AG04449 (cell line): ENCODE measurements around the gene ZNF574.

Experiments used
- CTCF ChIA-PET: fragments of 350-600 bp; formaldehyde crosslinking; extraction: SDS; loops from one replicate; lab custom pipeline; 2021; ENCODE audit warnings: antibody characterized with exemption; lab: Yijun Ruan, JAX
- POLR2A ChIA-PET: fragments of 400-600, 350-600 bp; formaldehyde crosslinking; extraction: SDS; loops from one replicate; lab custom pipeline; 2020; ENCODE audit warnings: antibody characterized with exemption, inconsistent platforms; lab: Yijun Ruan, JAX
- DNase-seq: peaks from one replicate; pipeline ENCODE4 v3.0.0-alpha.2; 2010; ENCODE audit warnings: low read depth, low spot score
- H3K4me3 ChIP-seq: 2 replicates; pipeline ENCODE4 v1.5.1; 2011; ENCODE audit warnings: low read depth, mild to moderate bottlenecking, control low read depth, low read length
- CTCF ChIP-seq: IDR thresholded peaks from one replicate; pipeline ENCODE4 v1.5.1; 2011; ENCODE audit warnings: mild to moderate bottlenecking, moderate library complexity, low read length, control low read depth, inconsistent platforms; ENCODE audit not compliant: insufficient read depth; ENCODE audit errors: missing control alignments

The ZNF574 gene

GRCh38 chr19:42088471-42089190 lies 12.7 kb downstream of the ZNF574 start:
- H3K4me3 ChIP-seq = peak overlapping the region; percentile 27
- TF ChIP-seq CTCF = no peak
- ChIA-PET POLR2A (interaction anchor here (1.0 kb wide), 1 partner anchor 138 kb away, joined by 5 read pairs; no protein-coding TSS in a partner anchor), CTCF (interaction anchor here (1.0 kb wide), 2 partner anchors 13 to 96 kb away, joined by 3 to 5 read pairs; no protein-coding TSS in a partner anchor)
- peak; percentile 28 for DNase-seq

- DNase-seq = no peak
- CTCF ChIA-PET = interaction anchor here (1.0 kb wide), 2 partner anchors 13 to 95 kb away, joined by 3 to 5 read pairs; no protein-coding TSS in a partner anchor
- POLR2A ChIA-PET = interaction anchor here (1.0 kb wide), 1 partner anchor 137 kb away, joined by 5 read pairs; no protein-coding TSS in a partner anchor
Observed at GRCh38 chr19:42089191-42089750, 13.3 kb downstream of the ZNF574 start.

GRCh38 chr19:42089772-42090171 lies 13.8 kb downstream of the ZNF574 start:
- ChIA-PET POLR2A (interaction anchor here (1.1 kb wide), 1 partner anchor 152 kb away, joined by 3 read pairs; no protein-coding TSS in a partner anchor), CTCF (interaction anchor here (1.0 to 1.4 kb wide), 4 partner anchors 8 to 95 kb away, joined by 3 to 9 read pairs (median 5); no protein-coding TSS in a partner anchor)
- DNase-seq = no peak
- TF ChIP-seq CTCF = no peak
- no peak overlapping the region for H3K4me3 ChIP-seq

More at GRCh38 chr19:42089191-42089750, 13.3 kb downstream of the ZNF574 start:
- TF ChIP-seq CTCF = no peak
- H3K4me3 ChIP-seq = no peak overlapping the region

GRCh38 chr19:42090672-42091071 lies 14.7 kb downstream of the ZNF574 start:
- POLR2A ChIA-PET = interaction anchor here (1.1 kb wide), 1 partner anchor 151 kb away, joined by 3 read pairs; no protein-coding TSS in a partner anchor
- CTCF ChIA-PET = interaction anchor here (0.9 to 1.4 kb wide), 4 partner anchors 8 to 22 kb away, joined by 3 to 9 read pairs (median 6); no protein-coding TSS in a partner anchor
- no peak for DNase-seq
- no peak for TF ChIP-seq CTCF
- no peak overlapping the region for H3K4me3 ChIP-seq

- ChIA-PET CTCF (interaction anchor here (1.4 kb wide), 1 partner anchor 18 kb away, joined by 12 read pairs; no protein-coding TSS in a partner anchor), POLR2A (interaction anchor here (0.5 kb wide), 1 partner anchor 9 kb away, joined by 3 read pairs; no protein-coding TSS in a partner anchor)
- no peak for TF ChIP-seq CTCF
- no peak for DNase-seq
- H3K4me3 ChIP-seq = no peak overlapping the region
Observed at GRCh38 chr19:42091300-42091699, 15.3 kb downstream of the ZNF574 start.
